NCI-H1694 treated with DMSO at 0.1 percent for 48 hours (cell line): ENCODE results near the gene FAM184A.
"Not testable (repeated sequence)": the region's sequence is repeated elsewhere in the genome, so short reads cannot be mapped to it uniquely, and the experiment has no call there.

Experiments used
- DNase-seq: peaks from one replicate; lab custom pipeline; 2025; lab: John Stamatoyannopoulos, UW

Gene FAM184A

GRCh38 chr6:119020597-119021561 is 57.6 kb downstream of the FAM184A start:
- no peak for DNase-seq

GRCh38 chr6:119015165-119015564 is 63.3 kb downstream of the FAM184A start:
- DNase-seq, result not testable (repeated sequence)

- no peak for DNase-seq
Observed at GRCh38 chr6:119012521-119012920, 65.9 kb downstream of the FAM184A start.

- not testable (repeated sequence) for DNase-seq
Observed at GRCh38 chr6:119009266-119009665, 69.2 kb downstream of the FAM184A start.

GRCh38 chr6:119006974-119007373 is 71.5 kb downstream of the FAM184A start:
- DNase-seq, result no peak

- DNase-seq, result no peak
Observed at GRCh38 chr6:119002069-119002468, 76.4 kb downstream of the FAM184A start.

- DNase-seq, result no peak
Observed at GRCh38 chr6:118999494-119000040, 78.9 kb downstream of the FAM184A start.

GRCh38 chr6:118997426-118997825 is 81.0 kb downstream of the FAM184A start:
- not testable (repeated sequence) for DNase-seq

GRCh38 chr6:118996289-118996820 is 82.1 kb downstream of the FAM184A start:
- DNase-seq, result no peak

- no peak for DNase-seq
Observed at GRCh38 chr6:118993803-118994251, 84.6 kb downstream of the FAM184A start.

- no peak for DNase-seq
Observed at GRCh38 chr6:118993358-118993757, 85.1 kb downstream of the FAM184A start.

- no peak for DNase-seq
Observed at GRCh38 chr6:118992186-118992795, 86.2 kb downstream of the FAM184A start.

- DNase-seq, result no peak
Observed at GRCh38 chr6:118986312-118986711, 92.2 kb downstream of the FAM184A start.

GRCh38 chr6:118985123-118985830 is 93.2 kb downstream of the FAM184A start:
- DNase-seq, result no peak

GRCh38 chr6:118984342-118984741 is 94.1 kb downstream of the FAM184A start:
- no peak for DNase-seq

GRCh38 chr6:118982575-118982911 is 95.9 kb downstream of the FAM184A start:
- no peak for DNase-seq

- no peak for DNase-seq
Observed at GRCh38 chr6:118981884-118982574, 96.4 kb downstream of the FAM184A start.

- no peak for DNase-seq
Observed at GRCh38 chr6:118980063-118980462, 98.4 kb downstream of the FAM184A start.

- no peak for DNase-seq
Observed at GRCh38 chr6:118974790-118975189, 103.7 kb downstream of the FAM184A start.

- DNase-seq, result no peak
Observed at GRCh38 chr6:118971682-118972081, 106.8 kb downstream of the FAM184A start.

- no peak for DNase-seq
Observed at GRCh38 chr6:118970866-118971265, 107.6 kb downstream of the FAM184A start.
